Measurements from ENCODE around the gene WDR45. TPM values are rescaled to one million over a fixed set of nuclear protein-coding genes. Genes with fewer than 3 reads are reported as not detected.

The WDR45 gene
- total RNA-seq, 2 experiments from 2014 or later, result 32.4 to 48.7 TPM

- H3K27ac ChIP-seq (ENCODE audit: low read depth, low read length, poor library complexity, severe bottlenecking), result no peak overlapping the region
- no peak overlapping the region for H2AFZ ChIP-seq (ENCODE audit: low read length)
- H3K4me1 ChIP-seq (ENCODE audit: insufficient read depth, low read length, poor library complexity, severe bottlenecking), result peaks cover 7% of the 10 kb centered on the region
- H3K9me2 ChIP-seq (ENCODE audit: insufficient read depth, low read length), result no peaks in the 10 kb centered on the region
- no peak for DNase-seq (ENCODE audit: low spot score)
- H4K20me1 ChIP-seq (ENCODE audit: insufficient read depth, low read length), result no peaks in the 10 kb centered on the region
- H3K4me2 ChIP-seq (ENCODE audit: low read length), result no peak overlapping the region
- no TSS peak for BruUV-seq (replicated peaks)
- H3K79me2 ChIP-seq (ENCODE audit: insufficient read depth, low read depth, low read length), result no peaks in the 10 kb centered on the region
- no peaks in the 10 kb centered on the region for H3K9me3 ChIP-seq (ENCODE audit: low read length)
- intact Hi-C loops (cut with micrococcal nuclease; ENCODE audit: unreplicated experiment), result no loop called here
- H3K36me3 ChIP-seq (ENCODE audit: insufficient read depth, low read length), result no peaks in the 10 kb centered on the region
- ChIA-PET CTCF (ENCODE audit: unreplicated experiment) (no interaction called here), POLR2A (interaction anchor here (0.6 kb wide), 1 partner anchor 215 kb away, joined by 3 read pairs; no protein-coding TSS in a partner anchor)
- no peak for TF ChIP-seq EZH2phosphoT487 (IDR thresholded peaks at IDR 0.05; ENCODE audit: borderline replicate concordance, low read depth, low read length)
- TF ChIP-seq, protein P1, sequence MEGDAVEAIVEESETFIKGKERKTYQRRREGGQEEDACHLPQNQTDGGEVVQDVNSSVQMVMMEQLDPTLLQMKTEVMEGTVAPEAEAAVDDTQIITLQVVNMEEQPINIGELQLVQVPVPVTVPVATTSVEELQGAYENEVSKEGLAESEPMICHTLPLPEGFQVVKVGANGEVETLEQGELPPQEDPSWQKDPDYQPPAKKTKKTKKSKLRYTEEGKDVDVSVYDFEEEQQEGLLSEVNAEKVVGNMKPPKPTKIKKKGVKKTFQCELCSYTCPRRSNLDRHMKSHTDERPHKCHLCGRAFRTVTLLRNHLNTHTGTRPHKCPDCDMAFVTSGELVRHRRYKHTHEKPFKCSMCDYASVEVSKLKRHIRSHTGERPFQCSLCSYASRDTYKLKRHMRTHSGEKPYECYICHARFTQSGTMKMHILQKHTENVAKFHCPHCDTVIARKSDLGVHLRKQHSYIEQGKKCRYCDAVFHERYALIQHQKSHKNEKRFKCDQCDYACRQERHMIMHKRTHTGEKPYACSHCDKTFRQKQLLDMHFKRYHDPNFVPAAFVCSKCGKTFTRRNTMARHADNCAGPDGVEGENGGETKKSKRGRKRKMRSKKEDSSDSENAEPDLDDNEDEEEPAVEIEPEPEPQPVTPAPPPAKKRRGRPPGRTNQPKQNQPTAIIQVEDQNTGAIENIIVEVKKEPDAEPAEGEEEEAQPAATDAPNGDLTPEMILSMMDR (conservative IDR thresholded peaks at IDR 0.05; ENCODE audit: low read length), result no peak
- no peak overlapping the region for H3K4me3 ChIP-seq (ENCODE audit: low read depth, low read length, poor library complexity, severe bottlenecking)
Measured at GRCh38 chrX:49070988-49071387, 8.7 kb downstream of the WDR45 start.

DNA sequence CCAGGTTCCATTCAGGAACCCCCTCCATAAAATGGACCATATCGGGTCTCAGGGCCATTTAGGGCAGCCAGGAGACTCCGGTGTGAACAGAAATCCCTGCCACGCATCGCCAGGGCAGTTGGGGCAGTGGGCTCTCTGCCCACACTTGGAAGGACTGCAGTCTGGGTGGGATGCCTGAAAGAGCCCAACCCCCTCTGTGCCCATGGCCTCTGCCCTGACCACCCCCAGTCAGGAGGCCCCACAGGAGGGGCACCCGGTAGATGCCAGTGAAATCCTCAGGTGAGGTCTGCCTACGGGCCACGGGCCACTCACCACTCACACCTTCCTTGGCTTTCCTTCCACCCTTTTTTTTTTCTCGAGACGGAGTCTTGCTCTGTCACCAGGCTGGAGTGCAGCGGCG is 10.6 kb downstream of the WDR45 start:
- POLR2A ChIA-PET, result no interaction called here
- CTCF ChIA-PET (ENCODE audit: unreplicated experiment), result no interaction called here
- BruUV-seq (replicated peaks), result no TSS peak

More for the DNA sequence above, 10.6 kb downstream of the WDR45 start:
- Histone ChIP-seq H3K79me2 (ENCODE audit: insufficient read depth, low read depth, low read length) (no peaks in the 10 kb centered on the region), H3K4me2 (ENCODE audit: low read length) (no peak overlapping the region), H3K36me3 (ENCODE audit: insufficient read depth, low read length) (no peaks in the 10 kb centered on the region), H4K20me1 (ENCODE audit: insufficient read depth, low read length) (no peaks in the 10 kb centered on the region), H3K9me2 (ENCODE audit: insufficient read depth, low read length) (no peaks in the 10 kb centered on the region), H3K4me3 (ENCODE audit: low read depth, low read length, poor library complexity, severe bottlenecking) (no peak overlapping the region), H3K9me3 (ENCODE audit: low read length) (no peaks in the 10 kb centered on the region), H2AFZ (ENCODE audit: low read length) (no peak overlapping the region), H3K4me1 (ENCODE audit: insufficient read depth, low read length, poor library complexity, severe bottlenecking) (peaks cover under 1% of the 10 kb centered on the region), H3K27ac (ENCODE audit: low read depth, low read length, poor library complexity, severe bottlenecking) (no peak overlapping the region)
- no peak for DNase-seq (ENCODE audit: low spot score)
- intact Hi-C loops (cut with micrococcal nuclease; ENCODE audit: unreplicated experiment), result no loop called here
- no peak for TF ChIP-seq EZH2phosphoT487 (IDR thresholded peaks at IDR 0.05; ENCODE audit: borderline replicate concordance, low read depth, low read length)
- TF ChIP-seq, protein P1 (conservative IDR thresholded peaks at IDR 0.05; ENCODE audit: low read length), result no peak
